Suprapubic skin (tissue), 4 donors: Measurements from ENCODE around the gene CDH4.

Experiments used
- CTCF ChIP-seq, 2 donors: fragments of 200-600 bp in 1 of 2; fragments of 450-650 bp in 1 of 2; sonication (generic) in 1 of 2; IDR thresholded peaks; one replicate each; pipeline ENCODE4 v1.5.1; 2016 to 2019; ENCODE audit warnings: antibody characterized with exemption in 2 of 2, mild to moderate bottlenecking in 1 of 2, moderate library complexity in 1 of 2
- EP300 ChIP-seq: sonication (generic); formaldehyde crosslinking; IDR thresholded peaks from one replicate; pipeline ENCODE4 v1.6.1; 2017; ENCODE audit warnings: antibody characterized with exemption
- POLR2AphosphoS5 ChIP-seq, 3 donors: sonication (generic); formaldehyde crosslinking; IDR thresholded peaks; one replicate each; pipeline ENCODE4 v1.6.1; 2017; ENCODE audit warnings: antibody characterized with exemption in 3 of 3

- TF ChIP-seq CTCF (IDR thresholded peaks at IDR 0.05): no peak
- no peak for TF ChIP-seq POLR2AphosphoS5 (IDR thresholded peaks at IDR 0.05)
- no peak for TF ChIP-seq EP300
Observed at GRCh38 chr20:61303675-61304074, 51.6 kb downstream of the CDH4 start.
